Natural killer cell (primary cell): ENCODE data around the gene NEU4. TPM values are rescaled to one million over a fixed set of nuclear protein-coding genes. Genes with fewer than 3 reads are reported as not detected.
A peak's percentile ranks its signal among the peaks of the same experiment; 100 is the strongest.

Experiments used
- ATAC-seq, 3 donors: fragments of 150-1000 bp in 2 of 3; fragments of 200-7000 bp in 1 of 3; cut with Tn5 transposase; 1 replicate in 1 of 3; 2 replicates in 2 of 3; pipeline ENCODE4 v1.10.0; 2021; ENCODE audit warnings: mild to moderate bottlenecking in 2 of 3, moderate library complexity in 2 of 3
- DNase-seq, 2 donors: peaks; one replicate each; pipeline versions ENCODE4 v3.0.0 to v3.0.0-alpha.2; 2013 to 2021; ENCODE audit warnings: mixed read lengths in 1 of 2
- H3K27ac ChIP-seq: one replicate; pipeline ENCODE4 v1.5.1; 2013; ENCODE audit warnings: mild to moderate bottlenecking, low read length
- H3K27me3 ChIP-seq: one replicate; pipeline ENCODE4 v1.6.1; 2013; ENCODE audit warnings: low read length; ENCODE audit not compliant: control insufficient read depth, insufficient read depth
- H3K36me3 ChIP-seq: one replicate; pipeline ENCODE4 v1.6.1; 2013; ENCODE audit warnings: low read length; ENCODE audit not compliant: control insufficient read depth, insufficient read depth
- H3K4me1 ChIP-seq: one replicate; pipeline ENCODE4 v1.6.1; 2013; ENCODE audit warnings: low read length; ENCODE audit not compliant: control insufficient read depth, insufficient read depth
- H3K4me3 ChIP-seq: one replicate; pipeline ENCODE4 v1.5.1; 2013; ENCODE audit warnings: low read length
- H3K9me3 ChIP-seq: one replicate; pipeline ENCODE4 v1.6.1; 2013; ENCODE audit warnings: low read length; ENCODE audit not compliant: control insufficient read depth, insufficient read depth
- H3K27ac Mint-ChIP-seq, 2 donors: one replicate each; pipeline ENCODE4 v1.8.0; 2022; ENCODE audit warnings: mild to moderate bottlenecking in 2 of 2, mixed read lengths in 2 of 2, moderate library complexity in 1 of 2
- H3K27me3 Mint-ChIP-seq, 2 donors: one replicate each; pipeline ENCODE4 v1.8.0; 2022; ENCODE audit warnings: low read depth in 2 of 2, mixed read lengths in 2 of 2
- H3K36me3 Mint-ChIP-seq: one replicate; pipeline ENCODE4 v1.8.0; 2022; ENCODE audit warnings: mixed read lengths
- H3K4me1 Mint-ChIP-seq, 2 donors: one replicate each; pipeline ENCODE4 v1.8.0; 2022; ENCODE audit warnings: mixed read lengths in 2 of 2
- H3K4me3 Mint-ChIP-seq: one replicate; pipeline ENCODE4 v1.8.0; 2022; ENCODE audit warnings: mild to moderate bottlenecking, moderate library complexity, mixed read lengths
- H3K9me3 Mint-ChIP-seq, 2 donors: one replicate each; pipeline ENCODE4 v1.8.0; 2022; ENCODE audit warnings: mixed read lengths in 2 of 2
- CTCF ChIP-seq: fragments of 200-600 bp; IDR thresholded peaks from one replicate; pipeline ENCODE4 v1.8.0; 2022; ENCODE audit warnings: antibody characterized with exemption
- WGBS: methylation state at CpG from one replicate; pipeline ENCODE4 v1.1.7; 2013; ENCODE audit warnings: missing lambda C conversion rate; ENCODE audit not compliant: insufficient coverage; 5-methylcytosine and 5-hydroxymethylcytosine counted together
- intact Hi-C: fragments of 100-400 bp; cut with micrococcal nuclease; formaldehyde crosslinking; loops from one replicate; pipeline ENCODE4 v1.14.2; 2022
- total RNA-seq, 4 donors: library from RNA; stranded (reverse); fragments of 120-200 nt in 1 of 4; gene quantifications; one replicate each; pipeline versions ENCODE4 v1.2.3 to v1.2.4, GENCODE V29; 2013 to 2022

Gene NEU4
- total RNA-seq, 3 donors from 2014 or later (not counting 1 experiment from before 2014, with no cell fraction given) = 0.39 to 6.6 (median 2.2) TPM

- H3K4me3 ChIP-seq = no peak overlapping the region
- H3K4me1 ChIP-seq = peaks cover 47% of the 10 kb centered on the region
- peaks cover 8% of the 10 kb centered on the region for H3K27me3 ChIP-seq
- no peaks in the 10 kb centered on the region for H3K36me3 Mint-ChIP-seq
- H3K27ac ChIP-seq = peak overlapping the region; percentile 63
- intact Hi-C loops = no loop called here
- no peaks in the 10 kb centered on the region for H3K9me3 Mint-ChIP-seq
- no peaks in the 10 kb centered on the region for H3K36me3 ChIP-seq
- H3K9me3 ChIP-seq = no peaks in the 10 kb centered on the region
- WGBS = 26% methylated on average over 9 of the region's 9 CpGs
- no peak for TF ChIP-seq CTCF
- ATAC-seq (no peak), DNase-seq (no peak)
- no peak overlapping the region for H3K4me3 Mint-ChIP-seq
- H3K27me3 Mint-ChIP-seq = peaks cover 0 to 21% of the 10 kb centered on the region in 2 donors
- peaks cover 8 to 36% of the 10 kb centered on the region in 2 donors for H3K4me1 Mint-ChIP-seq
- no peak overlapping the region for H3K27ac Mint-ChIP-seq
These were observed 50.0 kb downstream of the NEU4 start for GRCh38 chr2:241859017-241859435.

GRCh38 chr2:241859436-241860183 lies 50.6 kb downstream of the NEU4 start:
- Mint-ChIP-seq H3K4me1 (peaks cover 14 to 42% of the 10 kb centered on the region in 2 donors), H3K27me3 (peaks cover 0 to 27% of the 10 kb centered on the region in 2 donors), H3K36me3 (no peaks in the 10 kb centered on the region), H3K27ac (peak overlapping the region in 1 of 2 donors; percentile 56), H3K4me3 (peak overlapping the region; percentile 51), H3K9me3 (no peaks in the 10 kb centered on the region)
- H3K4me1 ChIP-seq = peaks cover 50% of the 10 kb centered on the region
- WGBS = 55% methylated on average over 30 of the region's 30 CpGs
- H3K4me3 ChIP-seq = peak overlapping the region; percentile 5
- no peak for ATAC-seq
- TF ChIP-seq CTCF = no peak
- no peaks in the 10 kb centered on the region for H3K9me3 ChIP-seq
- intact Hi-C loops = no loop called here
- peak in 1 of 2 donors; percentile 60 for DNase-seq
- H3K27me3 ChIP-seq = peaks cover 9% of the 10 kb centered on the region
- peak overlapping the region; percentile 63 for H3K27ac ChIP-seq
- no peaks in the 10 kb centered on the region for H3K36me3 ChIP-seq

- Histone ChIP-seq H3K27ac (peak overlapping the region; percentile 63), H3K4me3 (peak overlapping the region; percentile 5), H3K4me1 (peaks cover 58% of the 10 kb centered on the region), H3K36me3 (no peaks in the 10 kb centered on the region), H3K9me3 (no peaks in the 10 kb centered on the region), H3K27me3 (peaks cover 17% of the 10 kb centered on the region)
- Mint-ChIP-seq H3K36me3 (no peaks in the 10 kb centered on the region), H3K4me1 (peaks cover 22 to 50% of the 10 kb centered on the region in 2 donors), H3K4me3 (no peak overlapping the region), H3K27ac (no peak overlapping the region), H3K27me3 (peaks cover 0 to 35% of the 10 kb centered on the region in 2 donors), H3K9me3 (no peaks in the 10 kb centered on the region)
- intact Hi-C loops = no loop called here
- DNase-seq (peak in 1 of 2 donors; percentile 15), ATAC-seq (no peak)
- no peak for TF ChIP-seq CTCF
- 91% methylated on average over 10 of the region's 10 CpGs for WGBS
These were observed 51.4 kb downstream of the NEU4 start for GRCh38 chr2:241860184-241861078.
